K562 (cell line): ENCODE measurements around the gene SOX8.

Experiments
- CEBPB ChIP-seq: fragments of 450-650 bp; IDR thresholded peaks from 2 replicates; pipeline ENCODE4 v1.6.1; 2016; ENCODE audit warnings: missing genetic modification characterization, missing compliant biosample characterization
- FOXK1 ChIP-seq: sonication (generic); formaldehyde crosslinking; IDR thresholded peaks from 2 replicates; pipeline ENCODE4 v1.8.0; 2022; ENCODE audit warnings: missing genetic modification reagents, mild to moderate bottlenecking, borderline replicate concordance
- FOXK2 ChIP-seq, 2 experiments: fragments of 450-650 bp; IDR thresholded peaks in 1 of 2; conservative IDR thresholded peaks in 1 of 2; 2 replicates each; pipeline ENCODE4 v1.6.1; 2016; ENCODE audit warnings: low read depth in 2 of 2, mild to moderate bottlenecking in 1 of 2
- JUND ChIP-seq, 2 experiments: IDR thresholded peaks; 2 replicates in 1 of 2; 3 replicates in 1 of 2; pipeline ENCODE4 v1.6.1; 2011; ENCODE audit warnings: borderline replicate concordance in 2 of 2, low read depth in 2 of 2, low read length in 2 of 2, improper control_type of control experiment in 1 of 2, missing biosample characterization in 1 of 2, missing genetic modification characterization in 1 of 2, missing genetic modification reagents in 1 of 2
- KDM5B ChIP-seq: fragments of 200-600 bp; sonication (generic); IDR thresholded peaks from 2 replicates; pipeline ENCODE4 v1.6.1; 2012; ENCODE audit warnings: low read depth, mild to moderate bottlenecking, moderate library complexity, low read length, control low read depth, inconsistent platforms; ENCODE audit not compliant: insufficient replicate concordance
- MYC ChIP-seq, 2 experiments: fragments of 250-450 bp in 1 of 2; sonication (Bioruptor Pico) in 1 of 2; IDR thresholded peaks; 2 replicates each; pipeline versions ENCODE4 v1.5.1 to v1.6.1; 2012 to 2021; ENCODE audit warnings: low read depth in 2 of 2, borderline replicate concordance in 1 of 2, improper control_type of control experiment in 1 of 2, low read length in 1 of 2, mild to moderate bottlenecking in 1 of 2, moderate library complexity in 1 of 2
- NR1H2 ChIP-seq: sonication (generic); formaldehyde crosslinking; IDR thresholded peaks from 2 replicates; pipeline ENCODE4 v1.4.0; 2020; ENCODE audit warnings: mild to moderate bottlenecking, missing genetic modification reagents
- RAD21 ChIP-seq, 2 experiments: fragments of 250-450 bp in 1 of 2; fragments of 450-650 bp in 1 of 2; sonication (Bioruptor Pico) in 1 of 2; formaldehyde crosslinking in 1 of 2; IDR thresholded peaks in 1 of 2; conservative IDR thresholded peaks in 1 of 2; 2 replicates each; pipeline versions ENCODE4 v1.4.0 to v1.8.0; 2020 to 2022; ENCODE audit warnings: mild to moderate bottlenecking in 2 of 2, moderate library complexity in 1 of 2
- SMARCE1 ChIP-seq: fragments of 450-650 bp; IDR thresholded peaks from 2 replicates; pipeline ENCODE4 v1.7.1; 2016; ENCODE audit warnings: mild to moderate bottlenecking
- ZNF124 ChIP-seq: sonication (generic); formaldehyde crosslinking; IDR thresholded peaks from 2 replicates; pipeline ENCODE4 v1.8.1; 2022; ENCODE audit warnings: missing genetic modification reagents
- TF ChIP-seq, protein P1 (sequence below), 3 experiments: IDR thresholded peaks in 2 of 3; conservative IDR thresholded peaks in 1 of 3; 2 replicates each; pipeline ENCODE4 v1.5.1; 2011 to 2012; ENCODE audit warnings: low read length in 3 of 3, mild to moderate bottlenecking in 3 of 3, control low read depth in 2 of 3, improper control_type of control experiment in 1 of 3, inconsistent platforms in 1 of 3, low read depth in 1 of 3, mixed read lengths in 1 of 3, moderate library complexity in 1 of 3; ENCODE audit not compliant: insufficient read depth in 2 of 3
- TF ChIP-seq, protein P2 (sequence below): fragments of 450-650 bp; formaldehyde crosslinking; IDR thresholded peaks from 2 replicates; pipeline ENCODE4 v1.4.0; 2020; ENCODE audit warnings: mild to moderate bottlenecking, moderate library complexity
- TF ChIP-seq, protein P3 (sequence below): fragments of 450-650 bp; formaldehyde crosslinking; IDR thresholded peaks from 2 replicates; pipeline ENCODE4 v1.4.0; 2020; ENCODE audit warnings: mild to moderate bottlenecking, mixed read lengths
- TF ChIP-seq, protein P4 (sequence below): sonication (generic); formaldehyde crosslinking; IDR thresholded peaks from 2 replicates; pipeline ENCODE4 v1.8.1; 2023; ENCODE audit warnings: mild to moderate bottlenecking, missing genetic modification reagents

DNA sequence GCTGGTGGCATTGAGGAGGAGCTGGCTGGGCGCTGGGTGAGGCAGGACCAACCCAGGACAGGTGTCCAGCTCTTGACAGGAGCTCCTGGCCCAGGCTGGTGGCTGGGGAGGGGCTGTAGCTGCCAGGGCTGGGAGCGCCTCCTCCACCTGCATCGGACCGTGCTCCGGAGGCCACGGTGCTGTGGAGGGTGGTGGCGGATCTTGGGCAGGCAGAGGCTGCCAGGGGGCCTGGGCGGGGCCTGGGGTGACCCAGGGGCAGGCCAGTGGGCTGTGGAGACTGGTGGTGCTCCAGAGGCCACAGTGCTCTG lies 32.0 kb downstream of the SOX8 start:
- TF ChIP-seq, protein P1, sequence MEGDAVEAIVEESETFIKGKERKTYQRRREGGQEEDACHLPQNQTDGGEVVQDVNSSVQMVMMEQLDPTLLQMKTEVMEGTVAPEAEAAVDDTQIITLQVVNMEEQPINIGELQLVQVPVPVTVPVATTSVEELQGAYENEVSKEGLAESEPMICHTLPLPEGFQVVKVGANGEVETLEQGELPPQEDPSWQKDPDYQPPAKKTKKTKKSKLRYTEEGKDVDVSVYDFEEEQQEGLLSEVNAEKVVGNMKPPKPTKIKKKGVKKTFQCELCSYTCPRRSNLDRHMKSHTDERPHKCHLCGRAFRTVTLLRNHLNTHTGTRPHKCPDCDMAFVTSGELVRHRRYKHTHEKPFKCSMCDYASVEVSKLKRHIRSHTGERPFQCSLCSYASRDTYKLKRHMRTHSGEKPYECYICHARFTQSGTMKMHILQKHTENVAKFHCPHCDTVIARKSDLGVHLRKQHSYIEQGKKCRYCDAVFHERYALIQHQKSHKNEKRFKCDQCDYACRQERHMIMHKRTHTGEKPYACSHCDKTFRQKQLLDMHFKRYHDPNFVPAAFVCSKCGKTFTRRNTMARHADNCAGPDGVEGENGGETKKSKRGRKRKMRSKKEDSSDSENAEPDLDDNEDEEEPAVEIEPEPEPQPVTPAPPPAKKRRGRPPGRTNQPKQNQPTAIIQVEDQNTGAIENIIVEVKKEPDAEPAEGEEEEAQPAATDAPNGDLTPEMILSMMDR (IDR thresholded peaks at IDR 0.05 in 2 of 3, conservative IDR thresholded peaks at IDR 0.05 in 1 of 3; ENCODE audit: insufficient read depth in 2 of 3, low read depth in 1 of 3, low read length in 3 of 3) = no peak
- TF ChIP-seq NR1H2 (CRISPR knock-in tag) (no peak), RAD21 (CRISPR knock-in tag; conservative IDR thresholded peaks at IDR 0.05 in 1 of 2, IDR thresholded peaks at IDR 0.05 in 1 of 2) (no peak), JUND (IDR thresholded peaks at IDR 0.05; ENCODE audit: borderline replicate concordance, low read depth, low read length) (no peak), JUND (tag; IDR thresholded peaks at IDR 0.05; ENCODE audit: borderline replicate concordance, low read depth, low read length) (no peak), ZNF124 (CRISPR knock-in tag) (no peak), SMARCE1 (no peak), KDM5B (no peak), CEBPB (tag) (no peak), MYC (IDR thresholded peaks at IDR 0.05; ENCODE audit: low read depth, low read length) (no peak), MYC (CRISPR knock-in tag; IDR thresholded peaks at IDR 0.05; ENCODE audit: borderline replicate concordance, low read depth) (no peak), FOXK2 (conservative IDR thresholded peaks at IDR 0.05 in 1 of 2, IDR thresholded peaks at IDR 0.05 in 1 of 2; ENCODE audit: low read depth in 2 of 2) (no peak), FOXK1 (CRISPR knock-in tag) (no peak)
- TF ChIP-seq, protein P2, sequence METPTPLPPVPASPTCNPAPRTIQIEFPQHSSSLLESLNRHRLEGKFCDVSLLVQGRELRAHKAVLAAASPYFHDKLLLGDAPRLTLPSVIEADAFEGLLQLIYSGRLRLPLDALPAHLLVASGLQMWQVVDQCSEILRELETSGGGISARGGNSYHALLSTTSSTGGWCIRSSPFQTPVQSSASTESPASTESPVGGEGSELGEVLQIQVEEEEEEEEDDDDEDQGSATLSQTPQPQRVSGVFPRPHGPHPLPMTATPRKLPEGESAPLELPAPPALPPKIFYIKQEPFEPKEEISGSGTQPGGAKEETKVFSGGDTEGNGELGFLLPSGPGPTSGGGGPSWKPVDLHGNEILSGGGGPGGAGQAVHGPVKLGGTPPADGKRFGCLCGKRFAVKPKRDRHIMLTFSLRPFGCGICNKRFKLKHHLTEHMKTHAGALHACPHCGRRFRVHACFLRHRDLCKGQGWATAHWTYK (CRISPR knock-in tag) = no peak
- TF ChIP-seq, protein P3, sequence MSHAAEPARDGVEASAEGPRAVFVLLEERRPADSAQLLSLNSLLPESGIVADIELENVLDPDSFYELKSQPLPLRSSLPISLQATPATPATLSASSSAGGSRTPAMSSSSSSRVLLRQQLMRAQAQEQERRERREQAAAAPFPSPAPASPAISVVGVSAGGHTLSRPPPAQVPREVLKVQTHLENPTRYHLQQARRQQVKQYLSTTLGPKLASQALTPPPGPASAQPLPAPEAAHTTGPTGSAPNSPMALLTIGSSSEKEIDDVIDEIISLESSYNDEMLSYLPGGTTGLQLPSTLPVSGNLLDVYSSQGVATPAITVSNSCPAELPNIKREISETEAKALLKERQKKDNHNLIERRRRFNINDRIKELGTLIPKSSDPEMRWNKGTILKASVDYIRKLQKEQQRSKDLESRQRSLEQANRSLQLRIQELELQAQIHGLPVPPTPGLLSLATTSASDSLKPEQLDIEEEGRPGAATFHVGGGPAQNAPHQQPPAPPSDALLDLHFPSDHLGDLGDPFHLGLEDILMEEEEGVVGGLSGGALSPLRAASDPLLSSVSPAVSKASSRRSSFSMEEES = no peak
- TF ChIP-seq, protein P4, sequence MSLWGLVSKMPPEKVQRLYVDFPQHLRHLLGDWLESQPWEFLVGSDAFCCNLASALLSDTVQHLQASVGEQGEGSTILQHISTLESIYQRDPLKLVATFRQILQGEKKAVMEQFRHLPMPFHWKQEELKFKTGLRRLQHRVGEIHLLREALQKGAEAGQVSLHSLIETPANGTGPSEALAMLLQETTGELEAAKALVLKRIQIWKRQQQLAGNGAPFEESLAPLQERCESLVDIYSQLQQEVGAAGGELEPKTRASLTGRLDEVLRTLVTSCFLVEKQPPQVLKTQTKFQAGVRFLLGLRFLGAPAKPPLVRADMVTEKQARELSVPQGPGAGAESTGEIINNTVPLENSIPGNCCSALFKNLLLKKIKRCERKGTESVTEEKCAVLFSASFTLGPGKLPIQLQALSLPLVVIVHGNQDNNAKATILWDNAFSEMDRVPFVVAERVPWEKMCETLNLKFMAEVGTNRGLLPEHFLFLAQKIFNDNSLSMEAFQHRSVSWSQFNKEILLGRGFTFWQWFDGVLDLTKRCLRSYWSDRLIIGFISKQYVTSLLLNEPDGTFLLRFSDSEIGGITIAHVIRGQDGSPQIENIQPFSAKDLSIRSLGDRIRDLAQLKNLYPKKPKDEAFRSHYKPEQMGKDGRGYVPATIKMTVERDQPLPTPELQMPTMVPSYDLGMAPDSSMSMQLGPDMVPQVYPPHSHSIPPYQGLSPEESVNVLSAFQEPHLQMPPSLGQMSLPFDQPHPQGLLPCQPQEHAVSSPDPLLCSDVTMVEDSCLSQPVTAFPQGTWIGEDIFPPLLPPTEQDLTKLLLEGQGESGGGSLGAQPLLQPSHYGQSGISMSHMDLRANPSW (CRISPR knock-in tag) = no peak
